SK-N-SH treated with all-trans-retinoic acid at 6 μM for 48 hours (cell line): Measurements from ENCODE around the gene SORL1.

Source experiments
- ATAC-seq: fragments of 200-7000 bp; cut with Tn5 transposase; 3 replicates; pipeline ENCODE4 v1.9.1; 2020; ENCODE audit warnings: mild to moderate bottlenecking, moderate library complexity
- ARNTL ChIP-seq: fragments of 450-650 bp; formaldehyde crosslinking; IDR thresholded peaks from 2 replicates; pipeline ENCODE4 v1.5.0; 2020; ENCODE audit warnings: low read depth, mild to moderate bottlenecking, moderate library complexity, borderline replicate concordance
- BACH2 ChIP-seq: fragments of 250-450 bp; sonication (Bioruptor Pico); IDR thresholded peaks from 2 replicates; pipeline ENCODE4 v1.9.0; 2021; ENCODE audit warnings: mild to moderate bottlenecking, borderline replicate concordance
- CREB5 ChIP-seq: fragments of 250-450 bp; sonication (Bioruptor Pico); IDR thresholded peaks from 2 replicates; pipeline ENCODE4 v1.5.1; 2020; ENCODE audit warnings: low read depth, mild to moderate bottlenecking, moderate library complexity
- CSDC2 ChIP-seq: fragments of 250-450 bp; sonication (Bioruptor Pico); IDR thresholded peaks from 2 replicates; pipeline ENCODE4 v1.5.0; 2020; ENCODE audit warnings: mild to moderate bottlenecking, moderate library complexity
- CSRNP3 ChIP-seq: fragments of 250-450 bp; sonication (Bioruptor Pico); IDR thresholded peaks from 2 replicates; pipeline ENCODE4 v1.5.1; 2021; ENCODE audit warnings: mild to moderate bottlenecking, moderate library complexity
- ESRRG ChIP-seq: fragments of 250-450 bp; sonication (Bioruptor Pico); IDR thresholded peaks from 2 replicates; pipeline ENCODE4 v1.6.1; 2021; ENCODE audit warnings: mild to moderate bottlenecking
- GLIS3 ChIP-seq: fragments of 250-450 bp; sonication (Bioruptor Pico); IDR thresholded peaks from 2 replicates; pipeline ENCODE4 v1.5.0; 2020; ENCODE audit warnings: mild to moderate bottlenecking, moderate library complexity
- ISL1 ChIP-seq: fragments of 250-450 bp; sonication (Bioruptor Pico); IDR thresholded peaks from 2 replicates; pipeline ENCODE4 v2.1.2; 2022; ENCODE audit warnings: mild to moderate bottlenecking, moderate library complexity
- OSR1 ChIP-seq: fragments of 250-450 bp; sonication (Bioruptor Pico); IDR thresholded peaks from 2 replicates; pipeline ENCODE4 v1.8.0; 2022; ENCODE audit warnings: moderate library complexity, mild to moderate bottlenecking, inconsistent platforms
- PATZ1 ChIP-seq: fragments of 250-450 bp; sonication (Bioruptor Pico); IDR thresholded peaks from 2 replicates; pipeline ENCODE4 v1.8.0; 2020; ENCODE audit warnings: mild to moderate bottlenecking, moderate library complexity, borderline replicate concordance
- PPARA ChIP-seq: fragments of 250-450 bp; sonication (Bioruptor Pico); IDR thresholded peaks from 2 replicates; pipeline ENCODE4 v1.5.0; 2020; ENCODE audit warnings: mild to moderate bottlenecking, borderline replicate concordance
- RARB ChIP-seq: fragments of 250-450 bp; sonication (Bioruptor Pico); IDR thresholded peaks from 2 replicates; pipeline ENCODE4 v1.8.0; 2021; ENCODE audit warnings: mild to moderate bottlenecking, moderate library complexity
- SNAI2 ChIP-seq: fragments of 250-450 bp; sonication (Bioruptor Pico); IDR thresholded peaks from 2 replicates; pipeline ENCODE4 v1.5.0; 2020; ENCODE audit warnings: mild to moderate bottlenecking, moderate library complexity
- TCF4 ChIP-seq: fragments of 250-450 bp; sonication (Bioruptor Pico); IDR thresholded peaks from 2 replicates; pipeline ENCODE4 v1.8.0; 2021; ENCODE audit warnings: mild to moderate bottlenecking, moderate library complexity, borderline replicate concordance
- TOX ChIP-seq: fragments of 250-450 bp; sonication (Bioruptor Pico); IDR thresholded peaks from 2 replicates; pipeline ENCODE4 v1.8.0; 2021; ENCODE audit warnings: mild to moderate bottlenecking, moderate library complexity, borderline replicate concordance
- TSHZ2 ChIP-seq: fragments of 250-450 bp; sonication (Bioruptor Pico); IDR thresholded peaks from 2 replicates; pipeline ENCODE4 v1.5.0; 2020; ENCODE audit warnings: mild to moderate bottlenecking, moderate library complexity
- ZC3H10 ChIP-seq: fragments of 250-450 bp; sonication (Bioruptor Pico); IDR thresholded peaks from 2 replicates; pipeline ENCODE4 v1.5.1; 2021; ENCODE audit warnings: mild to moderate bottlenecking, moderate library complexity
- ZFP3 ChIP-seq: fragments of 250-450 bp; sonication (Bioruptor Pico); IDR thresholded peaks from 2 replicates; pipeline ENCODE4 v1.5.0; 2020; ENCODE audit warnings: mild to moderate bottlenecking, moderate library complexity
- ZFP30 ChIP-seq: fragments of 450-650 bp; formaldehyde crosslinking; IDR thresholded peaks from 2 replicates; pipeline ENCODE4 v1.5.0; 2022; ENCODE audit warnings: mild to moderate bottlenecking, moderate library complexity
- ZNF565 ChIP-seq: fragments of 450-650 bp; formaldehyde crosslinking; conservative IDR thresholded peaks from 2 replicates; pipeline ENCODE4 v1.5.0; 2020; ENCODE audit warnings: low read depth, mild to moderate bottlenecking, moderate library complexity
- ZNF70 ChIP-seq: fragments of 450-650 bp; formaldehyde crosslinking; IDR thresholded peaks from 2 replicates; pipeline ENCODE4 v1.5.0; 2020; ENCODE audit warnings: mild to moderate bottlenecking, moderate library complexity
- ZNF8 ChIP-seq: fragments of 450-650 bp; formaldehyde crosslinking; IDR thresholded peaks from 2 replicates; pipeline ENCODE4 v1.5.0; 2020; ENCODE audit warnings: mild to moderate bottlenecking, moderate library complexity

The SORL1 gene

GRCh38 chr11:121478226-121478894, 26.2 kb downstream of the SORL1 start:
- TF ChIP-seq OSR1 (no peak), PATZ1 (no peak), PPARA (CRISPR knock-in tag) (no peak), SNAI2 (CRISPR knock-in tag) (no peak), CSRNP3 (CRISPR knock-in tag) (no peak), ZNF8 (CRISPR knock-in tag) (no peak), ZC3H10 (CRISPR knock-in tag) (no peak), ZFP3 (CRISPR knock-in tag) (no peak), ARNTL (CRISPR knock-in tag) (no peak), TCF4 (CRISPR knock-in tag) (no peak), ZNF70 (CRISPR knock-in tag) (no peak), RARB (CRISPR knock-in tag) (no peak), CSDC2 (no peak), ISL1 (no peak), ZNF565 (CRISPR knock-in tag) (no peak), TOX (CRISPR knock-in tag) (no peak), CREB5 (CRISPR knock-in tag) (no peak), TSHZ2 (no peak)
- no peak for ATAC-seq

- TF ChIP-seq TCF4 (CRISPR knock-in tag) = no peak
- TF ChIP-seq ARNTL (CRISPR knock-in tag) = no peak
- no peak for TF ChIP-seq OSR1
- no peak for TF ChIP-seq ESRRG (CRISPR knock-in tag)
- TF ChIP-seq ISL1 = no peak
- TF ChIP-seq BACH2 (CRISPR knock-in tag) = no peak
- no peak for TF ChIP-seq ZFP3 (CRISPR knock-in tag)
- no peak for TF ChIP-seq ZC3H10 (CRISPR knock-in tag)
- TF ChIP-seq SNAI2 (CRISPR knock-in tag) = no peak
- TF ChIP-seq TOX (CRISPR knock-in tag) = no peak
- no peak for TF ChIP-seq ZFP30 (CRISPR knock-in tag)
- TF ChIP-seq ZNF8 (CRISPR knock-in tag) = no peak
- no peak for TF ChIP-seq CREB5 (CRISPR knock-in tag)
- no peak for TF ChIP-seq RARB (CRISPR knock-in tag)
- no peak for TF ChIP-seq GLIS3 (CRISPR knock-in tag)
These were observed 27.0 kb downstream of the SORL1 start for GRCh38 chr11:121478895-121479697.

More at GRCh38 chr11:121478895-121479697, 27.0 kb downstream of the SORL1 start:
- ATAC-seq = no peak
